Glutamatergic neuron (in vitro differentiated cells): Measurements from ENCODE around the gene KCNMB2. TPM values are rescaled to one million over a fixed set of nuclear protein-coding genes. Genes with fewer than 3 reads are reported as not detected.

Experiments used
- DNase-seq: peaks from one replicate; pipeline ENCODE4 v3.0.0; 2022
- H3K27ac Mint-ChIP-seq: one replicate; pipeline ENCODE4 v1.8.0; 2020; ENCODE audit warnings: mild to moderate bottlenecking, mixed read lengths, inconsistent platforms; ENCODE audit not compliant: unreplicated experiment
- H3K27me3 Mint-ChIP-seq: one replicate; pipeline ENCODE4 v1.8.0; 2020; ENCODE audit warnings: mild to moderate bottlenecking, moderate library complexity, mixed read lengths, inconsistent platforms; ENCODE audit not compliant: unreplicated experiment
- H3K36me3 Mint-ChIP-seq: one replicate; pipeline ENCODE4 v1.8.0; 2020; ENCODE audit warnings: mild to moderate bottlenecking, mixed read lengths, inconsistent platforms; ENCODE audit not compliant: unreplicated experiment
- H3K4me1 Mint-ChIP-seq: one replicate; pipeline ENCODE4 v1.8.0; 2020; ENCODE audit warnings: mild to moderate bottlenecking, low read depth, mixed read lengths, inconsistent platforms; ENCODE audit not compliant: unreplicated experiment
- H3K4me3 Mint-ChIP-seq: one replicate; pipeline ENCODE4 v1.8.0; 2020; ENCODE audit warnings: mild to moderate bottlenecking, mixed read lengths, inconsistent platforms; ENCODE audit not compliant: unreplicated experiment
- H3K9me3 Mint-ChIP-seq: one replicate; pipeline ENCODE4 v1.8.0; 2020; ENCODE audit warnings: mild to moderate bottlenecking, moderate library complexity, mixed read lengths, inconsistent platforms; ENCODE audit not compliant: unreplicated experiment
- total RNA-seq: library from RNA; stranded (reverse); fragmentation: NEBNext Ultra II Directional; extraction: Animal tissue kit (Norgen Biotek cat#: 25700); gene quantifications from one replicate; pipeline ENCODE4 v1.2.1, GENCODE V29; 2021; ENCODE audit not compliant: unreplicated experiment
- TF ChIP-seq, protein P1 (sequence below): fragments of 200-600 bp; sonication (generic); IDR thresholded peaks from one replicate; pipeline ENCODE4 v1.5.0; 2021; ENCODE audit not compliant: partially characterized antibody, unreplicated experiment

The KCNMB2 gene
- total RNA-seq, 1 donor from 2014 or later = 0.47 TPM

DNA sequence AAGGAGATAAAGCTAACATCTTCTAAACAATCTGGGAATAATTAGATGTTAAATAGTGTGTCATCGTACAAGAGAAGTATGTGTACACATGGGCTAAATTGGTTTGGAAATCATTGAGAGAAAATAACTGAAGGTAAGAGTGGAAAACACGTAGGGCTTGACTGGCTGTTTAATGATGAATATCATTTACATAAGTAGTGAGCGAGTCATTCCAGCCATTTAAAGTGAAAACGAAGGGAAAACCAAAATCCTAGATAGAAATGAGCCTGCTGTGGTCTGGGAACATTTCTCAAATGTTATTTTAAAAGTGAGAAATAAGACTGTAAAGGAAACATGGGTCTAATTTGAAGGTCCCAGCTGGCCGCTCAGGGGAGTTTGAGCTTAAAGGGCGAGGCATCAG, 41.9 kb upstream of the KCNMB2 start:
- Mint-ChIP-seq H3K4me1 (no peaks in the 10 kb centered on the region), H3K27me3 (peaks cover 3% of the 10 kb centered on the region), H3K36me3 (peaks cover 20% of the 10 kb centered on the region), H3K9me3 (peaks cover 5% of the 10 kb centered on the region), H3K4me3 (no peak overlapping the region), H3K27ac (no peak overlapping the region)
- no peak for DNase-seq
- TF ChIP-seq, protein P1, sequence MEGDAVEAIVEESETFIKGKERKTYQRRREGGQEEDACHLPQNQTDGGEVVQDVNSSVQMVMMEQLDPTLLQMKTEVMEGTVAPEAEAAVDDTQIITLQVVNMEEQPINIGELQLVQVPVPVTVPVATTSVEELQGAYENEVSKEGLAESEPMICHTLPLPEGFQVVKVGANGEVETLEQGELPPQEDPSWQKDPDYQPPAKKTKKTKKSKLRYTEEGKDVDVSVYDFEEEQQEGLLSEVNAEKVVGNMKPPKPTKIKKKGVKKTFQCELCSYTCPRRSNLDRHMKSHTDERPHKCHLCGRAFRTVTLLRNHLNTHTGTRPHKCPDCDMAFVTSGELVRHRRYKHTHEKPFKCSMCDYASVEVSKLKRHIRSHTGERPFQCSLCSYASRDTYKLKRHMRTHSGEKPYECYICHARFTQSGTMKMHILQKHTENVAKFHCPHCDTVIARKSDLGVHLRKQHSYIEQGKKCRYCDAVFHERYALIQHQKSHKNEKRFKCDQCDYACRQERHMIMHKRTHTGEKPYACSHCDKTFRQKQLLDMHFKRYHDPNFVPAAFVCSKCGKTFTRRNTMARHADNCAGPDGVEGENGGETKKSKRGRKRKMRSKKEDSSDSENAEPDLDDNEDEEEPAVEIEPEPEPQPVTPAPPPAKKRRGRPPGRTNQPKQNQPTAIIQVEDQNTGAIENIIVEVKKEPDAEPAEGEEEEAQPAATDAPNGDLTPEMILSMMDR = no peak

- peaks cover 20% of the 10 kb centered on the region for H3K36me3 Mint-ChIP-seq
- H3K27ac Mint-ChIP-seq = no peak overlapping the region
- H3K27me3 Mint-ChIP-seq = peaks cover 3% of the 10 kb centered on the region
- no peak overlapping the region for H3K4me3 Mint-ChIP-seq
- peaks cover 5% of the 10 kb centered on the region for H3K9me3 Mint-ChIP-seq
- TF ChIP-seq, protein P1 = no peak
- H3K4me1 Mint-ChIP-seq = peaks cover 10% of the 10 kb centered on the region
- DNase-seq = no peak
Observed at GRCh38 chr3:178496911-178497310, 39.3 kb upstream of the KCNMB2 start.

DNA sequence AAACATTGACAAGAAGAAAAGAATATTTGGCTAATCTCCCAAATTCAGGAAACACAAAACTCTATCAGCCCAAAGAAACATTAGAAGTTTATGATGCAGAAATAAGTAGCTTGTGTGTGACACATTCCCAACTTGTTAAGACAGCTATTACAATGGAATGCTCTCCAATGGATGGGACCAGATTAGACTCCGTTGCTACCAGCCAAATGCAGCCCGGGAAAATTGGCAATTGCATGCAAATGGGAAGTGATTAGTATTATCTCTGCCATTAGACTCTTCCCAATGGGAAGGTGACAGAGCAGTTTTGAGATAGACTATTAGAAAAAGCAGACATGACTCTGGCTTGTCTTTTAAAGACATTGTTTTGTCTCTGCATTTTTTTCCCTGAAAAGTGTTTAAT, 37.4 kb upstream of the KCNMB2 start:
- Mint-ChIP-seq H3K27ac (no peak overlapping the region), H3K36me3 (peaks cover 20% of the 10 kb centered on the region), H3K4me1 (peaks cover 12% of the 10 kb centered on the region), H3K4me3 (no peak overlapping the region), H3K9me3 (peaks cover 5% of the 10 kb centered on the region), H3K27me3 (peaks cover 3% of the 10 kb centered on the region)
- DNase-seq = no peak
- TF ChIP-seq, protein P1 = no peak

- Mint-ChIP-seq H3K9me3 (peaks cover 5% of the 10 kb centered on the region), H3K36me3 (peaks cover 17% of the 10 kb centered on the region), H3K27ac (no peak overlapping the region), H3K4me1 (peaks cover 12% of the 10 kb centered on the region), H3K27me3 (no peaks in the 10 kb centered on the region), H3K4me3 (no peak overlapping the region)
- no peak for DNase-seq
- TF ChIP-seq, protein P1 = no peak
Observed at GRCh38 chr3:178500631-178501030, 35.6 kb upstream of the KCNMB2 start.

DNA sequence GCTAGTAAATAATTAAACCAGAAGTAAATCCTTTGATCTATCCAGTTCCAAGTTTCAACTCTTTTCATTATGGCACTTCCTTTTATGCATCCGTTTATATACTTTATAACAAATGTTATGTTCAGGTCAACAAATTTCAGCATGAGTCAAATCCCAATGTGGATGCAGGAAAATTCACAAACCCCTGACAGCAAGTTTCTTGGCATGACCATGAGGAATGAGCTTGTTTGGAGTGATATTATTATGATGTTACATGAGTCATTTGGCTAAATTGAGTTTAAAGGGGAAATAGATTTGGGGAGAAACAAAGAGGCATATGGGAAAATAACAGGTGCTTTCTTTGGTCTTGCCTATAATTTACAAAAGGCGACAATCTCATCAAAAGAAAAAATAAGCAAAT, 32.1 kb upstream of the KCNMB2 start:
- no peak overlapping the region for H3K4me3 Mint-ChIP-seq
- peaks cover 12% of the 10 kb centered on the region for H3K4me1 Mint-ChIP-seq
- H3K27me3 Mint-ChIP-seq = no peaks in the 10 kb centered on the region
- no peak for DNase-seq
- no peaks in the 10 kb centered on the region for H3K9me3 Mint-ChIP-seq
- H3K27ac Mint-ChIP-seq = no peak overlapping the region
- no peaks in the 10 kb centered on the region for H3K36me3 Mint-ChIP-seq
- TF ChIP-seq, protein P1 = no peak
